Measurements from ENCODE around the gene CAMK4.

DNA sequence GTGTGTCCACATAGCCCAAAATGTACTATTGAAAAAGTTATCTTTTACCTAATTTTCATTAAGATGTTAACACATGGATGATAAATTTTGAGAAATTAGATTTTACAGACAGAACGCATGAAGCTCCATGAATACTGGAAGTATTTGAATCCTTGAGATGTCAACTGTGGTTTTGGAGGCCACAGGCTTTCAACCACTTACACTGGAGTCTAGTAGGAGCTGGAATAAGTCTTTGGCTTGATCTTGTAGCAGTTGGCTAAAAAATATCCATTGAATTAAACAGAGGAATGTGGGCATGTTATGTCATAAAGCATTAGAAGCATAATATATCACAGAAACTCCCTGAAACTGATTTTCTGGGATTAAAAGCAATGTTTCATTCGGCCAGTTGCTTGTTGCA lies 52.9 kb downstream of the CAMK4 start:
- TF ChIP-seq, protein P1, sequence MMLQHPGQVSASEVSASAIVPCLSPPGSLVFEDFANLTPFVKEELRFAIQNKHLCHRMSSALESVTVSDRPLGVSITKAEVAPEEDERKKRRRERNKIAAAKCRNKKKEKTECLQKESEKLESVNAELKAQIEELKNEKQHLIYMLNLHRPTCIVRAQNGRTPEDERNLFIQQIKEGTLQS (IDR thresholded peaks at IDR 0.05): no peak
- TF ChIP-seq, protein P2, sequence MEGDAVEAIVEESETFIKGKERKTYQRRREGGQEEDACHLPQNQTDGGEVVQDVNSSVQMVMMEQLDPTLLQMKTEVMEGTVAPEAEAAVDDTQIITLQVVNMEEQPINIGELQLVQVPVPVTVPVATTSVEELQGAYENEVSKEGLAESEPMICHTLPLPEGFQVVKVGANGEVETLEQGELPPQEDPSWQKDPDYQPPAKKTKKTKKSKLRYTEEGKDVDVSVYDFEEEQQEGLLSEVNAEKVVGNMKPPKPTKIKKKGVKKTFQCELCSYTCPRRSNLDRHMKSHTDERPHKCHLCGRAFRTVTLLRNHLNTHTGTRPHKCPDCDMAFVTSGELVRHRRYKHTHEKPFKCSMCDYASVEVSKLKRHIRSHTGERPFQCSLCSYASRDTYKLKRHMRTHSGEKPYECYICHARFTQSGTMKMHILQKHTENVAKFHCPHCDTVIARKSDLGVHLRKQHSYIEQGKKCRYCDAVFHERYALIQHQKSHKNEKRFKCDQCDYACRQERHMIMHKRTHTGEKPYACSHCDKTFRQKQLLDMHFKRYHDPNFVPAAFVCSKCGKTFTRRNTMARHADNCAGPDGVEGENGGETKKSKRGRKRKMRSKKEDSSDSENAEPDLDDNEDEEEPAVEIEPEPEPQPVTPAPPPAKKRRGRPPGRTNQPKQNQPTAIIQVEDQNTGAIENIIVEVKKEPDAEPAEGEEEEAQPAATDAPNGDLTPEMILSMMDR (IDR thresholded peaks at IDR 0.05 in 2 of 3, conservative IDR thresholded peaks at IDR 0.05 in 1 of 3; ENCODE audit: borderline replicate concordance in 1 of 3, insufficient read depth in 1 of 3, low read depth in 2 of 3, low read length in 2 of 3): no peak
- TF ChIP-seq POLR2AphosphoS5 (IDR thresholded peaks at IDR 0.05; ENCODE audit: low read depth, low read length) (no peak), EGR1 (IDR thresholded peaks at IDR 0.05; ENCODE audit: low read depth) (no peak), EZH2 (IDR thresholded peaks at IDR 0.05) (no peak), ELF1 (IDR thresholded peaks at IDR 0.05; ENCODE audit: borderline replicate concordance, low read depth) (no peak)
- TF ChIP-seq, protein P3, sequence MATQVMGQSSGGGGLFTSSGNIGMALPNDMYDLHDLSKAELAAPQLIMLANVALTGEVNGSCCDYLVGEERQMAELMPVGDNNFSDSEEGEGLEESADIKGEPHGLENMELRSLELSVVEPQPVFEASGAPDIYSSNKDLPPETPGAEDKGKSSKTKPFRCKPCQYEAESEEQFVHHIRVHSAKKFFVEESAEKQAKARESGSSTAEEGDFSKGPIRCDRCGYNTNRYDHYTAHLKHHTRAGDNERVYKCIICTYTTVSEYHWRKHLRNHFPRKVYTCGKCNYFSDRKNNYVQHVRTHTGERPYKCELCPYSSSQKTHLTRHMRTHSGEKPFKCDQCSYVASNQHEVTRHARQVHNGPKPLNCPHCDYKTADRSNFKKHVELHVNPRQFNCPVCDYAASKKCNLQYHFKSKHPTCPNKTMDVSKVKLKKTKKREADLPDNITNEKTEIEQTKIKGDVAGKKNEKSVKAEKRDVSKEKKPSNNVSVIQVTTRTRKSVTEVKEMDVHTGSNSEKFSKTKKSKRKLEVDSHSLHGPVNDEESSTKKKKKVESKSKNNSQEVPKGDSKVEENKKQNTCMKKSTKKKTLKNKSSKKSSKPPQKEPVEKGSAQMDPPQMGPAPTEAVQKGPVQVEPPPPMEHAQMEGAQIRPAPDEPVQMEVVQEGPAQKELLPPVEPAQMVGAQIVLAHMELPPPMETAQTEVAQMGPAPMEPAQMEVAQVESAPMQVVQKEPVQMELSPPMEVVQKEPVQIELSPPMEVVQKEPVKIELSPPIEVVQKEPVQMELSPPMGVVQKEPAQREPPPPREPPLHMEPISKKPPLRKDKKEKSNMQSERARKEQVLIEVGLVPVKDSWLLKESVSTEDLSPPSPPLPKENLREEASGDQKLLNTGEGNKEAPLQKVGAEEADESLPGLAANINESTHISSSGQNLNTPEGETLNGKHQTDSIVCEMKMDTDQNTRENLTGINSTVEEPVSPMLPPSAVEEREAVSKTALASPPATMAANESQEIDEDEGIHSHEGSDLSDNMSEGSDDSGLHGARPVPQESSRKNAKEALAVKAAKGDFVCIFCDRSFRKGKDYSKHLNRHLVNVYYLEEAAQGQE (IDR thresholded peaks at IDR 0.05; ENCODE audit: low read depth): no peak

Measured in HCT116 (cell line).